GM19351 (cell line): Measurements from ENCODE around the gene CGNL1.

Experiments
- ATAC-seq: cut with Tn5 transposase; IDR thresholded peaks from one replicate; pipeline ENCODE4 v1.9.1; 2021; ENCODE audit warnings: mild to moderate bottlenecking, moderate library complexity; ENCODE audit not compliant: unreplicated experiment

CGNL1 gene, protein sequence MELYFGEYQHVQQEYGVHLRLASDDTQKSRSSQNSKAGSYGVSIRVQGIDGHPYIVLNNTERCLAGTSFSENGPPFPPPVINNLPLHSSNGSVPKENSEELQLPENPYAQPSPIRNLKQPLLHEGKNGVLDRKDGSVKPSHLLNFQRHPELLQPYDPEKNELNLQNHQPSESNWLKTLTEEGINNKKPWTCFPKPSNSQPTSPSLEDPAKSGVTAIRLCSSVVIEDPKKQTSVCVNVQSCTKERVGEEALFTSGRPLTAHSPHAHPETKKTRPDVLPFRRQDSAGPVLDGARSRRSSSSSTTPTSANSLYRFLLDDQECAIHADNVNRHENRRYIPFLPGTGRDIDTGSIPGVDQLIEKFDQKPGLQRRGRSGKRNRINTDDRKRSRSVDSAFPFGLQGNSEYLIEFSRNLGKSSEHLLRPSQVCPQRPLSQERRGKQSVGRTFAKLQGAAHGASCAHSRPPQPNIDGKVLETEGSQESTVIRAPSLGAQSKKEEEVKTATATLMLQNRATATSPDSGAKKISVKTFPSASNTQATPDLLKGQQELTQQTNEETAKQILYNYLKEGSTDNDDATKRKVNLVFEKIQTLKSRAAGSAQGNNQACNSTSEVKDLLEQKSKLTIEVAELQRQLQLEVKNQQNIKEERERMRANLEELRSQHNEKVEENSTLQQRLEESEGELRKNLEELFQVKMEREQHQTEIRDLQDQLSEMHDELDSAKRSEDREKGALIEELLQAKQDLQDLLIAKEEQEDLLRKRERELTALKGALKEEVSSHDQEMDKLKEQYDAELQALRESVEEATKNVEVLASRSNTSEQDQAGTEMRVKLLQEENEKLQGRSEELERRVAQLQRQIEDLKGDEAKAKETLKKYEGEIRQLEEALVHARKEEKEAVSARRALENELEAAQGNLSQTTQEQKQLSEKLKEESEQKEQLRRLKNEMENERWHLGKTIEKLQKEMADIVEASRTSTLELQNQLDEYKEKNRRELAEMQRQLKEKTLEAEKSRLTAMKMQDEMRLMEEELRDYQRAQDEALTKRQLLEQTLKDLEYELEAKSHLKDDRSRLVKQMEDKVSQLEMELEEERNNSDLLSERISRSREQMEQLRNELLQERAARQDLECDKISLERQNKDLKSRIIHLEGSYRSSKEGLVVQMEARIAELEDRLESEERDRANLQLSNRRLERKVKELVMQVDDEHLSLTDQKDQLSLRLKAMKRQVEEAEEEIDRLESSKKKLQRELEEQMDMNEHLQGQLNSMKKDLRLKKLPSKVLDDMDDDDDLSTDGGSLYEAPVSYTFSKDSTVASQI

DNA sequence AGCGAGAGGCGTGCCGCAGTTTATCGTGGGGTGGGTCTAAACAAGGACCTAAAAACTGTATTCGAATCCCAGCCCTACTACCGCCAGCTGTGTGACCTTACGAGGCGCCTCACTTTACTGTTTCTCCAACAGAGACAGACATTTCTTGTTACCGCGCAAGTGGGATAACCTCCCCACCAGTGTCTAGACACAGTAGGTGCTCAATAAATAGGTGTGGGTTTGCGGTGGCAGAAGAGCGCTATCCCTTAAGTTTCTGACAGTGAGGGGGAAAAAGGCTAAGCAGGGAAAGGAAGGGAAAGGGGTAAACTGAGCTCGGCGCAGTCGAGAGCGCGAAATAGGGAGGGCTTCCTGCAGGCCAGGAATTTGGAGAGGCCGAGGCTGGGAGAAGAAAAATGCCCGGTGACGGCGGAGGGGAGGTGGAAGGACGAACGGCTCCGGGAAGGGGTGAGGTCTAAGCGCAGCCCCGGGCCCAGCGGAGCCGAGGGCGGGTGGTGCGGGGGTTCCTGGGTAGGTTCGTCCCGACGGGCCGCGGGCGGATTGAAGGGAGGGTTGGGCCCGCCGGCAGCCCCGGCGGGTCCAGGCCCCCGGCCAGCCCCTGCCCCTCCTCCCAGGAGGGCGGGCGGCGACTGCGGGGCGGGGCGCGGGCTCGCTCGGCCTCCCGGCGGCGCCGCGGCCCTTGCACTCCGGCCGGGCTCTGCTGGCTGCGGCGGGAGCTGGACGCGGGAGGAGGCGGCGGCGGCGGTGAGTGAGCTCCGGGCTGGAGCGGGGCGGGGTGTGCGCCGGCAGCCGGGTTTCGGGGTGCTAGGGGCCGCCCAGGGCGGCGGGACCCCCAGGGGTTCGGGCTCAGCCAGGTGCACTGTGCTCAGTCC, at the start of gene CGNL1:
CGNL1 (plus strand) TSS at position 679 of the 869 bp plus-strand sequence. CDS start 61,495 bp downstream, outside the sequence.
- no peak for ATAC-seq

DNA sequence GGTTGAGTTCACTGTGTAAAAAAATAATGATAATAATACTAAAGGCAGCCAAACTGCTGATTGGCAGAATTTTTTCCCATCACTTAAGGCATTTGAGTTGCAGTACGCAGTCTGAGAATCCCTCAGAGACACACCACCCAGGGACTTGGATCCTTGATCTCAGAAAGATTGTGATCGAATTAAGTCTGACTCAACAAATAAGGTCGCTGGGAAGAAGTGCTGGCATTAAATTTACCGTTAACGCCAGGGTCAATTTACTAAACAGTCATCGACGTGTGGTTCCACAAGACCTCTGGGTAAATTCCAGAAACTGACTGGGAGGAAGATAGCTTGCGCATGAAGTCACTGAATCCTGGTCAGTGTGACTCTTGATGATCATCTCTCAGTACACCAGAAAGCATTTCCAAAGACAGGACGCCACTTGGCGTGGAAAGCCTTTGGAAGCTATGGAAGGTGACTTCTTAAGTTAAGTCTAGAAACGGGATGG, 48.3 kb upstream of the CGNL1 start:
- no peak for ATAC-seq

DNA sequence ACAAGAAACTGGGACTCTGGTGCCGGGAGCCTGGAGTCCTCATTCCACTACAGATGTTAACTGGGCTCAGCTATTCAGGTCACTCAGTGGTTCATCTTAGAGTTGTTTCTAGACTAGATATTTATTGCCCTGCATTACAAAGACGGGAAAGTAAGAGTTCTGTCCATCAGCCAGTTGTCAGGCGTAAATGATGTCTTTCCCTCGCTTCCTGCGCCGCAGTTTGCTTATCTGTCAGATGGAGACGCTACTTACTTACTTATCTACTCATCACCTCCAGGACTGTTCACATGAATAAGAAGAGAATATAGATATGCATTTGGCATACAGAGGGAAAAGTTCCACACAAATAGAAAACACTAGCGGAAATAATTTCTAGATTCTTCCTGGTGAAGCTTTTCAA, 47.8 kb upstream of the CGNL1 start:
- no peak for ATAC-seq

DNA sequence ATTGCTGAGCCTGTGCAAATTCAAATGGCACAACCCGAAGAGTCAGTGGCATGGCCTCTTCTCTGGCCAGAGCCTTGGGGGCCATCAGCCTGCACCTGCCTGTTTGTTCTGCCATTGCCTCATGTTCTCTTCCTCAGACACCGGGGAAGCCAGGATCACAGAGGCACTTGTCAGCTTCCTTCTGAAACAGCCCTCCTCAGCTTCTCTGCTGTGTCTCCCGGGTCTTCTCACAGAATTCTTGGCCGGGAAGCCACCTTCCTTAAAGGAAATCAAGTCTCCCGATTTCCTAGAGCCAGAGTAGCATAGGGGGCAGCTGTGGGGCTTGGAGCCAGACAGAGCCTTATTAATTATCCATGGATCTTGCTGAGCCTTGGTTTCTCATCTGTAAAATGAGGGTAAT, 47.4 kb upstream of the CGNL1 start:
- no peak for ATAC-seq

DNA sequence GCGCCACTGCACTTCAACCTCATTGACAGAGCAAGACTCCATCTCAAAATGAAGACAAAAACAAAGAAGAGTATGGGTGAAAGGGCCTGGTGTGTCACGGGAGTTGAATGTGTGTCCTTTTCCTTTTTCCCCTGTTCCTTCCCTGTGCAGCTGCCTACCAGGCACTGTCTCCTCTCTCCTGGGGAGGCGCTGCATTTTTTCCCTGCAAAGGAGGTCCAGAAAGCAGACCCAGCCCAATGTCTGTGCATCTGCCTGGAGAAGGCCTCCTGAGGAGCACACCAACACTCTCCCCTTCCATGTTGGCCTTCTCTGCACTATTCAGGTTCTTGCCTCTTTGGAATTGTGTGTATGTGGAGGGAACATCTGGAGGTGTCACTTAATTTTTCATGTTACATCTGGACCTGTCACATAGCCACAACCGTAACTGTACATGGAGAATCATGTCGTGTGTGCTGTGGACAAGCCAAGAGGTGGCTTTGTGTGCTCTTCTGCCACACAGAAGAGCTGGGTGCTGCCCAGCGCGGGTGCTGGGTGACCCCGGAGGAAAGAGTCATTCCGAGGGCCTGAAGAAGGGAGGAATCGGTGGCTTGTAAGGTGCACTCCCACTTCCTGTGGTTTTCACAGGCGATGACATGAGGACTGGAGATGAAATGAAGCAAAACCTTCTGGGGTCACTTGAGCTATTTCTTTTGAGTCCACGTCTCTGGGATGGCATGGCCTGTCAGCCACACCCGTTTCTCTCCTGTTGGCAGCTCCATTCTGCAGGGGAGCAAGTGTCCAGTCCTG, 46.5 kb upstream of the CGNL1 start:
- ATAC-seq: no peak

DNA sequence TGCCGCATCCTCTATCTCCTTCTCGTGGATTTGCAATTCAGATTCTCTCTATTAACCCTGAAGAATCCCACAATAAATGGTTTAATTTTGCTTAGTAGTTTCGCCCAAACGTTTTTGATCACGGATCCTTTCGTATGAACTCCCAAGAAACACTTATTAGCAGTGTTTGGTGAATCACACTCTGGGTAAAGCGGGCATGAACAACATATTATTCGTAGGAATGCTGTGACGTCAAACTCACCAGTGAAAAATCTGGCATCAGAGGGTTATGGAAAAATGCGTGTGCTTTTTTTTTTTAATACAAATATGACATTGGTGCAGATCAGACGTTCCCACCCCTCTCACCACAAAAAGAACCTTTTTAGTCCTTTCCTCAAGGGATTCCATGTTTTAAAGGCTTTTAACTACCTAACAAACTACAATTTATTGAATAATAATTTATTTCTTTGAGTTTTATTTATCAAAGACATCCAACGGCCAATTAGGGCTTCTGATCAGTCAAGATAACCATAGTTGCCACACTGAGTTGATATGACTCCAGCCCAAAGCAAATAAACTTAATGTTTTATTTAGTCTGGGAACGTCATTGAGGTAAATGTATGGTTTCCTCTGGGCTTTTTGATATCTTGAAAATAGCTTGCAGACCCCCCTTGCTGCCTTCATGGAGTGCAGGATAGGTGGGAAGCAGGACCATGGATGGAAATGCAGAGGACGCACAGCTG, 45.5 kb upstream of the CGNL1 start:
- ATAC-seq: no peak

DNA sequence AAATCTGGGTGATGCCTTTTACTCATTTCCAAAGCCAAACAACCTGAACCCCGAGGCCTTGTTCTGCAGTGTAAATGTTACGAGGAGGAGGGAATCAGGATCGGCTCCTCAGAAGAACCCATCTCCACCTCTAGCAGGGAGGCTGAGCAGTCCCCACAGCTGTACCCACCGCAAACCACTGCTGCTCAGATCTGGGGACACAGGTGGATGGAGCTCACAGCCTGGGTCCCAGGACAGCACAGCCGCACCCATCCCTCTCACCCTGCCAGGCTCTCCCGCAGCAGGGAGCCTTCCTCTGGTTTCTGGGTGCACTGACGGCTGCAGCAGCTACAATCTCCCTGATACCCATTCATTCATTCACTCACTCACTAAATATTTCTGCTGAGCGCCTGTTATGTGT, 44.0 kb upstream of the CGNL1 start:
- no peak for ATAC-seq

DNA sequence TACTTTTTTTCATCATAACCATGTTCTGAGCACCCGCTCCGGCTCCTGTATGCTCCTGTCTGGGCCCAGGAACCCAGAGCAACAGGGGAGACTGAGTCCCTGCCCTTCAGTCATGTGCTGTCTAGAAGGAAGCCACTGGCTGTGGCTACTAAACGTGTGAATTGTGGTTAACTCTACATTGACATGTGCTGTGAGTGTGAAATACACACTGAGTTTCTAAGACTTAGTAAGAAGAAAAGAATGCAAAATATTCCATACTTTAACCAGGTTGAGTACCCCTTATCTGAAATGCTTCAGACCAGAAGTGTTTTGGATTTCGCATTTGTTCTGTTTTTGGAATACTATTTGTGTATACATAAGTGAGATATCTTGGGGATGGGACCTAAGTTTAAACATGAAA, 42.8 kb upstream of the CGNL1 start:
- ATAC-seq: no peak

DNA sequence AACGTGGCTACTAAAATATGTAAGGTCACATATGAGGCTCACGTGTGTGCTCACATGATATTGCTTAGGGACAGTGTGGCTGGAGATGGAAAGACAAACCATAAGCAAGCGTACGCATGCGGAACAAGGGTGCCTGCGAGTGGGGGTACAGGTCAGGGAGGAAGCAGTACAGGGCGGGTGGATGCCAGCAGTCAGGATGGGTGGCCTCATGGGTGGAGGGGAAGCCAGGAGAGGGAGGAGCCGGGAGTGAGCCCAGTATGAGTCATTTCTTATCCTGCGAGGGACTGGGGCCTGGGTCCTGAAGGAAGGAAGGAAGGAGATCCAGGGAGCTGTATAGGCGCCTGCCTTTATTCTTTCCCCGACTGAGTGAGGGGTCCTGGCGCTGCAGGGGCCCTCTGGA, 42.0 kb upstream of the CGNL1 start:
- ATAC-seq: no peak

DNA sequence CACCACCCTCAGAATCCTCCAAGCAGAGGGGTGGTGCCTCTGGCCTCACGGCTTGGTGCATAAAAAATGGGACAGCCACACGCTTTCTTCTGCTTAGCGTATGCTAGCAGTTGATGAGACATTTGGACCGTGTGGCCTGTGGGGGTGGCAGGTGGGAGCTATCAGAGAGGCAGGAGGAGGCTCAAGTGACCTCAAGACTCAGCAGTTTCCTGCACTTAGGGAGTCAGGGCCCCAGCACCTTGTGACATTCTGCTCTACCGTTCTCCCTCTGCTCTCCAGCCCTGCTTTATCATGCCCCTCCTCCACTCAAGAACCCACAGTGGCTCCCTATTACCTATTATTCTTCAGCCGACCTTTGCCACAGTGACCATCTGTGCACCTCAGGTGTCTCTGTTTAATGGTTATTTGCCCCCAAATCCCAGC, 41.0 kb upstream of the CGNL1 start:
- no peak for ATAC-seq

DNA sequence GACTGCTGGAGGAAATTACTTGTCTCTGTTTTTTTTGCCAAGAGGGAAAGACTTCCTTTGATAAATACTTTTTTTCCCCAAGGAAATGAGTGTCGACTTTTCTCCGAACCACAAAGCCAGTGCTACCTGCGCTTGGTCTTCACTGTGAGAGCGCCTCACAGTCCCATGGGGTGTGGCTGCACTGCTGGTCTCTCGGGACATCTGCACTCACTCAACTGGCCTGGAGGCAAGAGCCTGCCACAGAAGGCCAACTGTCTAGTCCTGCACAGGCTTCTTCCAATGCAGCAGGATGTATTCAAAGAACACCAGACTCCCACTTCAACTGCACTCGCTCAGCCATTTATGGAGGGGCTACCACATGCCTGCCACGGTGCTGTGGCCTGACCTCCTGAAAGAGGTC, 40.6 kb upstream of the CGNL1 start:
- no peak for ATAC-seq

DNA sequence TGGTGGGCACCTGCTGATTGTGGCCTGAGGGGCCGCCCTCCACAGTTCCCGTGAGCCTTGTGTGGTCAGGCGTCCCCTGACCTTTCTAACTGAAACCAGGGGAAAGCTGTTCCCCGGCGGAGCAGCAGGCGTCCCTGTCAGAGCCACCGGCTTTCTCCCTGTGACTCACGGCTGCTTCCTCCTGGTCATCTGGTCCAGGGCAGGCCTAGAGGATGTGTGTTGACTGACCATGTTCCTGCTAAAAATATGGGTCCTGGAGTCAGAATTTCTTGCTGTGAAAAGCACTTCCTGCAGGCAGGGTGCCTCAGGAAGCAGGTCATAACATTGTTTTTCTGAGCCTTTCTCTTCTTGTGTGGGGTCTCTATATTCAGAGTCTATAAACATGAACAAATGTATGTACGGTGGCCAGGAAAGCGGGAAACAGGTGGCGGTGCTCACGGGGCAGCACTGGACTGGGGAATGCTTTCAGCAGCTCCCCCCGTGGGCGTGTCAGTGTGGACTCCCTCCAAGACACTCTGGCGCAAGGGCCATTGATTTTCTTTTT, 38.4 kb upstream of the CGNL1 start:
- no peak for ATAC-seq

DNA sequence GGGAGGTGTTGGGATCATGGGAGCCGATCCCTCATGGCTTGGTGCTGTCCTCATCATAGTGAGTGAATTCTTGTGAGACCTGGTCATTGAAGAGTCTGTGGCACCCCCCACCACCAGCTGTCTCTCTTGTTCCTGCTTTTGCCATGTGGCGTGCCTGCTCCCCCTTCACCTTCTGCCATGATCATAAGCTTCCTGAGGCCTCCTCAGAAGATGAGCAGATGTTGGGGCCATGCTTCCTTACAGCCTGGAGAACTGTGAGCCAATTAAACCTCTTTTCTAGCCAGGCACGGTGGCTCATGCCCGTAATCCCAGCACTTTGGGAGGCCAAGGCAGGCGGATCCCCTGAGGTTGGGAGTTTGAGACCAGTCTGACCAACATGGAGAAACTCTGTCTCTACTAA, 37.0 kb upstream of the CGNL1 start:
- no peak for ATAC-seq

DNA sequence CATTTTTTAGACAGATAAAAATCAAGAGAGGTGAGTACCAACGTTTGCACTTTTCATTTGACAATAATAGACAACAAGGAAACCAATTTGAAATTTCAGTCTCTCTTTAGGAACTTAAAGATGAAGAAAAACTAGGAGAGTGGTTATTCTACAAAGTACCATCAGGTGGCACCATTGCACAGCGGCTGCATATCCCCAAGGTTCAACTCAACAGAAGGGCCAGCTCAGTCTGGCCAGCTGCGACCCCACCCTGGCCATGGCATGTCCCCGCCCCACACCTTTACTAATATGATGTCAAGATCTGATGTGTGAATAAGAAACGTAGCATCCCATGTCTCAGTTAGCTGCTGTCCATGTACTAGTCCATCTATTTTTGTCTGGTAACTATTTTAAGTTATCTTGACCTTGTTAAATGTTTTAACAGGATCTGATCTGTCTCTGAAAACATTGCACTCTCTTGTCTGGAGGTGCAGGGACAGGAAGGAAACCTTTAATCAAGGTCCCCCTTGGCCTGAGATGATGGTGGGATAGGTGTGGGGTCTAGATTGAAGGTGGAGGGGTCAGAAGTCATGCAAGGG, 35.5 kb upstream of the CGNL1 start:
- no peak for ATAC-seq

DNA sequence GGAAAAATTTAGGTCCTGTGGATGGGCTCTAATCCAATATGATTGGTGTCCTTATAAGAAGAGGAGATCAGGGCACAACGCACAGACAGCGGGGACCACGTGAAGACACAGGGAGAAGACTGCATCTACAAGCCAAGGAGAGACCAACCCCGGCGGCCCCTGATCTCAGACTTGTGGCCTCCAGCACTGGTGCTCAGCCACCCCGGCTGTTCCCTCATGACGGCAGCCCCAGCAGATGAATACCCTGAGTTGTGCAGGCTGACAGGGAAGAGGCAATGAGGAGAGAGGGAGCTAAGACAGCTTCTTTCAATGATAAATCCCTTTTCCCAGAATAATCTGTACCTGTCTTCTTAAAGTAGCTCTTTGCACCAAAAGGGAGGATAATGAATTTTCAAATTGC, 33.3 kb upstream of the CGNL1 start:
- no peak for ATAC-seq

DNA sequence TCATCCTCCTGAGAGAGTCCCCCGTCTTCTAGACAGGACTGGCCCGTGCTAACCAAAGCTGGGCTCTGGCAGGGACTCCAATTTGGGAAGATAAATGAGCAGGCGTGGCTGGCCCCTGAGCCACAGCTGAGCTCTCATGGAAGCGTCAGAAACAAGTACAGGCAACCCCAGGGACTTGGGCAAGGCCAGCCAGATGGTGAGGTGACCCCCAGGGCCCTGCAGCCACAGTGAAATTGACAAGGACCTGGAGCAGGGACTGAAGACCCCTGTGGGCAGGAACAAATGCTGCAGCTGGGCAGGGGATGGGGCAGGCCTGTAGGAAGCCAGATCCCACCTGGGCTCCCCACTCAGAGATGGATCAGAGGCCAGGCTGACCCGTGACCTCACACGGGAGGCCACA, 32.8 kb upstream of the CGNL1 start:
- ATAC-seq: no peak

DNA sequence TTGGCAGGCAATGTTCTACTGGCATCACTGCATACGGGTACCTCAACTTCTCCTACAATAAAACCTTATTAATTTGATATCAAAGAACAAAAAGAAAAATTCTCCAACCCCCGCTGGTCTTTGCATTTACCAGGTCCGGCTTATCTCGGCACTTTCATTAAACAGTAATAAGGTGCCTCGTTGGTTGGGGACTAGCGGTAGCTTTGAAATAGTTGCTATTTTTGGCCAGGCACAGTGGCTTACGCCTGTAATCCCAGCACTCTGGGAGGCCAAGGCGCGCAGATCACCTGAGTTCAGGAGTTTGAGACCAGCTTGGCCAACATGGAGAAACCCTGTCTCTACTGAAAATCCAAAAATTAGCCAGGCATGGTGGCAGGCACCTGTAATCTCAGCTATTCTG, 32.0 kb upstream of the CGNL1 start:
- no peak for ATAC-seq

DNA sequence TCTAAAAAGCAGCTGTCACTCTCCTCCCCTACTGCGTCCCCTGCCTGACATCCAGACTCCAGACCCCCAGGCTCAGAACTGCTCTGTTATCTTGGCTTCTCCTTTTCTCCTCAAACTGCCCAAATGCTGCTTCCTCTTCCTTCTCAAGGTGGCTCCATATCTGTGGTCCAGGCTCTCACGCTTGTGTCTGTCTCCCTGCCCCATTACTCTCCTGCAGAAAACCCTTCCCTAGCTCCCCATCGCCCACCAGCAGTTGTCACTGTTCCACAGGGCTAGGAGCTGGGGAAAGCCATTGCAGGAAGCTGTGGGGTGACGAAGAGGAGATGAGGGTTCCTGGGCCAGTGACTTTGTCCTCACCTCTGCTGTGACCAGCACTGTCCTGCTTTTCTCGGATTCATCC, 30.7 kb upstream of the CGNL1 start:
- ATAC-seq: no peak
